Measurements from ENCODE around the gene ATG4C. TPM values are rescaled to one million over a fixed set of nuclear protein-coding genes. Genes with fewer than 3 reads are reported as not detected.

Gene ATG4C
- total RNA-seq, 1 experiment from 2014 or later = 6.5 TPM

- ChIA-PET CTCF (interaction anchor here (0.6 to 1.4 kb wide), 4 partner anchors 11 to 632 kb away, joined by 3 to 4 read pairs (median 3); no protein-coding TSS in a partner anchor), POLR2A (no interaction called here)
- Mint-ChIP-seq H3K27me3 (ENCODE audit: insufficient read depth, unreplicated experiment) (no peaks in the 10 kb centered on the region), H3K4me1 (ENCODE audit: insufficient read depth, unreplicated experiment) (no peaks in the 10 kb centered on the region), H3K36me3 (ENCODE audit: insufficient read depth, unreplicated experiment) (no peaks in the 10 kb centered on the region), H3K27ac (ENCODE audit: low read depth, unreplicated experiment) (no peak overlapping the region), H3K4me3 (ENCODE audit: unreplicated experiment) (no peak overlapping the region), H3K9me3 (ENCODE audit: unreplicated experiment) (no peaks in the 10 kb centered on the region)
- TF ChIP-seq, protein P1, sequence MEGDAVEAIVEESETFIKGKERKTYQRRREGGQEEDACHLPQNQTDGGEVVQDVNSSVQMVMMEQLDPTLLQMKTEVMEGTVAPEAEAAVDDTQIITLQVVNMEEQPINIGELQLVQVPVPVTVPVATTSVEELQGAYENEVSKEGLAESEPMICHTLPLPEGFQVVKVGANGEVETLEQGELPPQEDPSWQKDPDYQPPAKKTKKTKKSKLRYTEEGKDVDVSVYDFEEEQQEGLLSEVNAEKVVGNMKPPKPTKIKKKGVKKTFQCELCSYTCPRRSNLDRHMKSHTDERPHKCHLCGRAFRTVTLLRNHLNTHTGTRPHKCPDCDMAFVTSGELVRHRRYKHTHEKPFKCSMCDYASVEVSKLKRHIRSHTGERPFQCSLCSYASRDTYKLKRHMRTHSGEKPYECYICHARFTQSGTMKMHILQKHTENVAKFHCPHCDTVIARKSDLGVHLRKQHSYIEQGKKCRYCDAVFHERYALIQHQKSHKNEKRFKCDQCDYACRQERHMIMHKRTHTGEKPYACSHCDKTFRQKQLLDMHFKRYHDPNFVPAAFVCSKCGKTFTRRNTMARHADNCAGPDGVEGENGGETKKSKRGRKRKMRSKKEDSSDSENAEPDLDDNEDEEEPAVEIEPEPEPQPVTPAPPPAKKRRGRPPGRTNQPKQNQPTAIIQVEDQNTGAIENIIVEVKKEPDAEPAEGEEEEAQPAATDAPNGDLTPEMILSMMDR (IDR thresholded peaks at IDR 0.05; ENCODE audit: unreplicated experiment) = no peak
- no TSS peak for BruUV-seq (replicated peaks)
- intact Hi-C loops (cut with micrococcal nuclease) = no loop called here
- no peak for DNase-seq (ENCODE audit: unreplicated experiment)
Measured at GRCh38 chr1:62905872-62906271, 121.9 kb downstream of the ATG4C start.

DNA sequence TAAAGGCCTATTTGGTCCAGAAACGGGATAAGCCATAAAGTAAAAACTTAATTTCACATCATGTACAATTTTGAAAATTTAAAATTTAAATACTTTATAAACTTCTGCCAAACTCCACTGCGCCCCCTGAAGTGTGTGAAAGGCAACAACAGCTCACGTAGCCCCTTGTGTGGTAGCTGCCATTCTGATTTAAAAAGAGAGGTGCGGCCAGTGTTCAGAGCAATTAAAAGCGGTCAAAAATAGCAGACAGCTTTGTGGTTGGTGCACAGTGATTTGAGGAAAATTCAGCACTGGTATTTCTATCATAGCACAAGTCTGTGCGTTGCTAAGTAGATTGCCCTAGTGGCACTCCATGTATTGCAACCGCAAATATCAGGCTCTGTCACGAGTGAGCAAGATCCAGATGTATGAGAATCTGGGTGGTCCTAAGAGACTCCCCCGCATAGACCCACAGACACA lies 122.5 kb downstream of the ATG4C start:
- no peaks in the 10 kb centered on the region for H3K4me1 Mint-ChIP-seq (ENCODE audit: insufficient read depth, unreplicated experiment)
- peak; percentile 8 for DNase-seq (ENCODE audit: unreplicated experiment)
- H3K9me3 Mint-ChIP-seq (ENCODE audit: unreplicated experiment) = no peaks in the 10 kb centered on the region
- H3K4me3 Mint-ChIP-seq (ENCODE audit: unreplicated experiment) = no peak overlapping the region
- ChIA-PET POLR2A (no interaction called here), CTCF (interaction anchor here (0.7 to 1.4 kb wide), 4 partner anchors 10 to 632 kb away, joined by 3 to 4 read pairs (median 3); no protein-coding TSS in a partner anchor)
- H3K27me3 Mint-ChIP-seq (ENCODE audit: insufficient read depth, unreplicated experiment) = no peaks in the 10 kb centered on the region
- H3K36me3 Mint-ChIP-seq (ENCODE audit: insufficient read depth, unreplicated experiment) = no peaks in the 10 kb centered on the region
- TF ChIP-seq, protein P1 (IDR thresholded peaks at IDR 0.05; ENCODE audit: unreplicated experiment) = peak; percentile 14
- H3K27ac Mint-ChIP-seq (ENCODE audit: low read depth, unreplicated experiment) = no peak overlapping the region
- intact Hi-C loops (cut with micrococcal nuclease) = no loop called here
- no TSS peak for BruUV-seq (replicated peaks)

DNA sequence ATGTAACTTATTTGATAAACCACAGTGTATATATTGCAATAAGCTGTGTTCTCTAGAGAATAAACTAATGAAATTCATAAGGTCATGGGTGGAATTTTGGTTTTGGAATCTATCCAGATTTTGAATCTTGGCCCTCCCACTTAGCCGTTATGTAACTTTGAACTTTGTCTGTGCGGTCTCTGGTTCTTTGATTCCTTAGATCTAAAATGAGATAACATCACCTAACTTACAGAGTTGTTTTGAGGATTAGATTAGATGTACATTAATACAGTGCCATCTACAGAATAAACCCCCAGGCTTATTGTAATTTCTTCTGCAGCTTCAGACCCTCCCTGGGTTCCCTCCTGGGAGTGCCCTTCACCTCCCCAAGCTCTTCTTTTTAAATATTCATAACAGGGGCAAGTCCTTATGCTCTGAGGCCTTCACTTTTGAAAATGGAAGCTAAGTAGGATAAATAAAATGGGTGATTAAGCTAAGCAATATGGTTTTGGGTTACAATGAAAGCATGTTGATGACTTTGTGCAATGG lies 124.3 kb downstream of the ATG4C start:
- TF ChIP-seq, protein P1 (IDR thresholded peaks at IDR 0.05; ENCODE audit: unreplicated experiment) = no peak
- H3K36me3 Mint-ChIP-seq (ENCODE audit: insufficient read depth, unreplicated experiment) = no peaks in the 10 kb centered on the region
- peaks cover 4% of the 10 kb centered on the region for H3K27me3 Mint-ChIP-seq (ENCODE audit: insufficient read depth, unreplicated experiment)
- ChIA-PET POLR2A (no interaction called here), CTCF (interaction anchor here (0.7 kb wide), 1 partner anchor 1055 kb away, joined by 3 read pairs; no protein-coding TSS in a partner anchor)
- no peak overlapping the region for H3K27ac Mint-ChIP-seq (ENCODE audit: low read depth, unreplicated experiment)
- no peaks in the 10 kb centered on the region for H3K9me3 Mint-ChIP-seq (ENCODE audit: unreplicated experiment)
- BruUV-seq (replicated peaks) = no TSS peak
- intact Hi-C loops (cut with micrococcal nuclease) = no loop called here
- no peak overlapping the region for H3K4me3 Mint-ChIP-seq (ENCODE audit: unreplicated experiment)
- no peaks in the 10 kb centered on the region for H3K4me1 Mint-ChIP-seq (ENCODE audit: insufficient read depth, unreplicated experiment)
- no peak for DNase-seq (ENCODE audit: unreplicated experiment)

DNA sequence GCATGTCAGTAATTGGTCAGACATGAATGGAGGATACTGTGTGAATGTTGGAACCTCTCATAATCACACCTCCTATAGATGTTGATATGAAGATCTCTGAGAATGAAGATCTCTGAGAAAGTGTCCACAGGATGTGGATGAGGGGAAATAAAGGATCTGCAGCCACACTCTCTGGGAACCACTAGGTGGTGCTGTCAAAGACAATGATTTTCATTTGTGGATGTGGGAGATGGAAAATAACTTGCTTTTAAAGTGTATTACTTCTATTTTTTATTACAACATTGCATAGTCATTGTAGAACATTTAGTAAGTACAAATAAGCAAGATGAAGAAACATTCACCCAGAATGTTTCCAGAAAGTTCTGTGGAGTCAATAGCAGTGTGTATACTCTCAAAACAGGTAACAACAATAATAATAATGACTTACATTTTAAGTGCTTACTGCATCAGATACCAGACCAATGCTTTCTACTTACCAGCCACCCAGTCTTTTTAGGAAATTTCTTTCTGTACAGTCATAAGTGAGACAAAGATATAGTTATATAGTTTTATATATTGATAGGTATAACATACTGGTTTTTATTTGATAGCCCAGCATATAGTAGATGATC lies 128.2 kb downstream of the ATG4C start:
- ChIA-PET CTCF (interaction anchor here (0.7 to 1.0 kb wide), 5 partner anchors 7 to 1913 kb away, joined by 3 read pairs; no protein-coding TSS in a partner anchor), POLR2A (no interaction called here)
- Mint-ChIP-seq H3K36me3 (ENCODE audit: insufficient read depth, unreplicated experiment) (no peaks in the 10 kb centered on the region), H3K4me1 (ENCODE audit: insufficient read depth, unreplicated experiment) (no peaks in the 10 kb centered on the region), H3K27ac (ENCODE audit: low read depth, unreplicated experiment) (no peak overlapping the region), H3K27me3 (ENCODE audit: insufficient read depth, unreplicated experiment) (peaks cover 36% of the 10 kb centered on the region), H3K9me3 (ENCODE audit: unreplicated experiment) (no peaks in the 10 kb centered on the region), H3K4me3 (ENCODE audit: unreplicated experiment) (no peak overlapping the region)
- intact Hi-C loops (cut with micrococcal nuclease) = loop anchor here (5.0 kb wide), 1 partner anchor 235 kb away; no protein-coding TSS in a partner anchor
- BruUV-seq (replicated peaks) = no TSS peak
- TF ChIP-seq, protein P1 (IDR thresholded peaks at IDR 0.05; ENCODE audit: unreplicated experiment) = peak; percentile 69
- DNase-seq (ENCODE audit: unreplicated experiment) = peak; percentile 35

Other genes starting within 250 kb of the ATG4C start
- not detected in 2 replicates for gene ANGPTL3, start 186.6 kb upstream of the ATG4C start, total RNA-seq (2022)
- 46.9 and 49.7 TPM in 2 replicates for gene DOCK7, start 95.7 kb upstream of the ATG4C start, total RNA-seq (2022)